Astrocyte (in vitro differentiated cells and primary cell): ENCODE measurements around the gene DDX46. TPM values are rescaled to one million over a fixed set of nuclear protein-coding genes. Genes with fewer than 3 reads are reported as not detected.
A peak's percentile ranks its signal among the peaks of the same experiment; 100 is the strongest.

ENCODE experiments used
- DNase-seq: peaks from one replicate; pipeline ENCODE4 v3.0.0-alpha.2; 2010; ENCODE audit warnings: low read depth
- FAIRE-seq: peaks from 2 replicates; lab custom pipeline; 2011; peaks lifted over from hg19 to GRCh38; lab: Jason Lieb, UNC
- H2AFZ ChIP-seq: 2 replicates; pipeline ENCODE4 v1.6.0; 2012; ENCODE audit warnings: low read depth, low read length, inconsistent platforms
- H3K27ac ChIP-seq: 2 replicates; pipeline ENCODE4 v1.5.1; 2011; ENCODE audit warnings: low read depth, low read length, inconsistent platforms
- H3K27me3 ChIP-seq: 2 replicates; pipeline ENCODE4 v1.6.0; 2011; ENCODE audit warnings: low read length, inconsistent platforms; ENCODE audit not compliant: insufficient read depth
- H3K36me3 ChIP-seq: 2 replicates; pipeline ENCODE4 v1.5.1; 2011; ENCODE audit warnings: low read length, inconsistent platforms; ENCODE audit not compliant: insufficient read depth
- H3K4me1 ChIP-seq: 2 replicates; pipeline ENCODE4 v1.5.1; 2011; ENCODE audit warnings: low read length, inconsistent platforms; ENCODE audit not compliant: insufficient read depth
- H3K4me2 ChIP-seq: 2 replicates; pipeline ENCODE4 v1.6.0; 2012; ENCODE audit warnings: low read length, inconsistent platforms
- H3K4me3 ChIP-seq: 2 replicates; pipeline ENCODE4 v1.5.1; 2011; ENCODE audit warnings: low read depth, mild to moderate bottlenecking, low read length, inconsistent platforms; ENCODE audit not compliant: insufficient read depth
- H3K79me2 ChIP-seq: 2 replicates; pipeline ENCODE4 v1.6.0; 2012; ENCODE audit warnings: mild to moderate bottlenecking, low read length, inconsistent platforms; ENCODE audit not compliant: insufficient read depth
- H3K9ac ChIP-seq: 2 replicates; pipeline ENCODE4 v1.6.0; 2012; ENCODE audit warnings: mild to moderate bottlenecking, low read length, inconsistent platforms
- H3K9me3 ChIP-seq: 2 replicates; pipeline ENCODE4 v1.5.1; 2012; ENCODE audit warnings: low read depth, mild to moderate bottlenecking, low read length, inconsistent platforms; ENCODE audit not compliant: insufficient read depth
- H4K20me1 ChIP-seq: 2 replicates; pipeline ENCODE4 v1.6.0; 2012; ENCODE audit warnings: low read length, inconsistent platforms; ENCODE audit not compliant: insufficient read depth
- H3K27ac Mint-ChIP-seq: one replicate; pipeline ENCODE4 v1.8.0; 2021; ENCODE audit warnings: mild to moderate bottlenecking, mixed read lengths; ENCODE audit not compliant: unreplicated experiment
- H3K27me3 Mint-ChIP-seq: one replicate; pipeline ENCODE4 v1.8.0; 2021; ENCODE audit warnings: low read depth, mixed read lengths; ENCODE audit not compliant: unreplicated experiment
- H3K36me3 Mint-ChIP-seq: one replicate; pipeline ENCODE4 v1.8.0; 2021; ENCODE audit warnings: low read depth, mixed read lengths; ENCODE audit not compliant: unreplicated experiment
- H3K4me1 Mint-ChIP-seq: one replicate; pipeline ENCODE4 v1.8.0; 2021; ENCODE audit warnings: low read depth, mixed read lengths; ENCODE audit not compliant: unreplicated experiment
- H3K4me3 Mint-ChIP-seq: one replicate; pipeline ENCODE4 v1.8.0; 2021; ENCODE audit warnings: mild to moderate bottlenecking, moderate library complexity, mixed read lengths; ENCODE audit not compliant: unreplicated experiment
- H3K9me3 Mint-ChIP-seq: one replicate; pipeline ENCODE4 v1.8.0; 2021; ENCODE audit warnings: mild to moderate bottlenecking, mixed read lengths; ENCODE audit not compliant: unreplicated experiment
- CTCF ChIP-seq: IDR thresholded peaks from 2 replicates; pipeline ENCODE4 v1.5.1; 2011; ENCODE audit warnings: low read depth, mild to moderate bottlenecking, inconsistent platforms, low read length, moderate library complexity; ENCODE audit not compliant: insufficient read depth
- EZH2 ChIP-seq: IDR thresholded peaks from 2 replicates; pipeline ENCODE4 v1.6.1; 2012; ENCODE audit warnings: mild to moderate bottlenecking, low read length, inconsistent platforms; ENCODE audit not compliant: insufficient read depth
- total RNA-seq: library from RNA; stranded (reverse); gene quantifications from 2 replicates; pipeline ENCODE4 v1.2.1, GENCODE V29; 2021

The DDX46 gene
- total RNA-seq, 1 donor from 2014 or later = 43.6 TPM

- peak overlapping the region; percentile 99 for H3K4me3 Mint-ChIP-seq
- H3K27me3 ChIP-seq = no peaks in the 10 kb centered on the region
- peak overlapping the region; percentile 95 for H3K9ac ChIP-seq
- peak; percentile 44 for DNase-seq
- peak overlapping the region; percentile 95 for H2AFZ ChIP-seq
- no peak for FAIRE-seq
- TF ChIP-seq CTCF (no peak), EZH2 (no peak)
- H3K27ac ChIP-seq = peak overlapping the region; percentile 80
- peaks cover 47% of the 10 kb centered on the region for H3K79me2 ChIP-seq
- peak overlapping the region; percentile 83 for H3K4me3 ChIP-seq
- H3K4me1 ChIP-seq = peaks cover 16% of the 10 kb centered on the region
- peaks cover 23% of the 10 kb centered on the region for H4K20me1 ChIP-seq
- no peaks in the 10 kb centered on the region for H3K9me3 ChIP-seq
- H3K36me3 Mint-ChIP-seq = peaks cover 4% of the 10 kb centered on the region
- peaks cover 7% of the 10 kb centered on the region for H3K4me1 Mint-ChIP-seq
- H3K27me3 Mint-ChIP-seq = no peaks in the 10 kb centered on the region
- H3K9me3 Mint-ChIP-seq = no peaks in the 10 kb centered on the region
- peaks cover 12% of the 10 kb centered on the region for H3K36me3 ChIP-seq
- peak overlapping the region; percentile 100 for H3K4me2 ChIP-seq
- peak overlapping the region; percentile 97 for H3K27ac Mint-ChIP-seq
Observed at GRCh38 chr5:134738963-134739661, 19.5 kb upstream of the DDX46 start.

- no peaks in the 10 kb centered on the region for H3K27me3 ChIP-seq
- Mint-ChIP-seq H3K27ac (no peak overlapping the region), H3K4me3 (no peak overlapping the region), H3K27me3 (no peaks in the 10 kb centered on the region), H3K4me1 (peaks cover 7% of the 10 kb centered on the region), H3K9me3 (no peaks in the 10 kb centered on the region), H3K36me3 (peaks cover 4% of the 10 kb centered on the region)
- no peak for DNase-seq
- H3K4me1 ChIP-seq = peaks cover 16% of the 10 kb centered on the region
- H3K9ac ChIP-seq = no peak overlapping the region
- peaks cover 16% of the 10 kb centered on the region for H3K36me3 ChIP-seq
- no peak overlapping the region for H3K4me2 ChIP-seq
- no peak for TF ChIP-seq EZH2
- no peak for TF ChIP-seq CTCF
- peaks cover 50% of the 10 kb centered on the region for H3K79me2 ChIP-seq
- no peaks in the 10 kb centered on the region for H3K9me3 ChIP-seq
- no peak overlapping the region for H3K4me3 ChIP-seq
- peaks cover 24% of the 10 kb centered on the region for H4K20me1 ChIP-seq
- no peak overlapping the region for H3K27ac ChIP-seq
- no peak overlapping the region for H2AFZ ChIP-seq
- no peak for FAIRE-seq
Observed at GRCh38 chr5:134741052-134741451, 17.5 kb upstream of the DDX46 start.

DNA sequence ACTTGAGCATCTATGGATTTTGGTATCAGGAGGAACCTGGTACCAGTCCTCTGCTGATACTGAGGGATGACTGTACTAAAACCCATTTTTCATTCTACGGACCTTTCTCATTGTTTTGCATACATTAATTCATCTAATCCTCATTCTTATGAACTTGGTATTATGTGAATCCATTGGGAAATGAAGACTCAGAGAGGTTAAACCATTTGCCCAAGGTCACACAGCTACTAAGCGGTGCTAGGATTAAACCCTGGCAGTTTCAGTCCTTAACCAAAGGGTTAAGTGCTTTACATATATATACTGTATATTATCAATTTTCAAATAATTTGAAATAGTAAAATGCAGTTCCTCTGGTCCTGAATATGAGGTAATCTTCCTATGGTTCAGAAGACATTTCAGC lies 16.4 kb upstream of the DDX46 start:
- peaks cover 4% of the 10 kb centered on the region for H3K36me3 Mint-ChIP-seq
- peaks cover 24% of the 10 kb centered on the region for H4K20me1 ChIP-seq
- no peak for TF ChIP-seq CTCF
- no peak for TF ChIP-seq EZH2
- H3K4me3 Mint-ChIP-seq = no peak overlapping the region
- H3K9ac ChIP-seq = no peak overlapping the region
- H3K36me3 ChIP-seq = peaks cover 16% of the 10 kb centered on the region
- no peak overlapping the region for H2AFZ ChIP-seq
- no peaks in the 10 kb centered on the region for H3K9me3 ChIP-seq
- H3K4me3 ChIP-seq = no peak overlapping the region
- H3K79me2 ChIP-seq = peaks cover 50% of the 10 kb centered on the region
- no peak overlapping the region for H3K27ac ChIP-seq
- no peaks in the 10 kb centered on the region for H3K27me3 Mint-ChIP-seq
- peaks cover 16% of the 10 kb centered on the region for H3K4me1 ChIP-seq
- H3K4me1 Mint-ChIP-seq = peaks cover 7% of the 10 kb centered on the region
- H3K27me3 ChIP-seq = no peaks in the 10 kb centered on the region
- H3K27ac Mint-ChIP-seq = no peak overlapping the region
- no peak for DNase-seq
- no peaks in the 10 kb centered on the region for H3K9me3 Mint-ChIP-seq
- no peak overlapping the region for H3K4me2 ChIP-seq
- FAIRE-seq = no peak
